Measurements from ENCODE around the gene SLC25A23. TPM values are rescaled to one million over a fixed set of nuclear protein-coding genes. Genes with fewer than 3 reads are reported as not detected.

SLC25A23 gene
- total and polyA plus RNA-seq, 2 of the 8 experiments (the other 6 are each of a cell fraction or from before 2014, with no cell fraction given) = 18.0 to 48.1 TPM

- H3K23me2 ChIP-seq (ENCODE audit: low read depth, low read length) = peaks cover 8% of the 10 kb centered on the region; the same call in 1 of the 2 replicates
- H3K4me2 ChIP-seq (ENCODE audit: insufficient read depth in 1 of 2, low read depth in 2 of 2, low read length in 2 of 2) = no peak overlapping the region
- H2BK5ac ChIP-seq (ENCODE audit: low read depth, low read length) = no peak overlapping the region
- no peak overlapping the region for H3K4me3 ChIP-seq (ENCODE audit: extremely low read depth in 1 of 4, insufficient read depth in 2 of 4, low read depth in 3 of 4, low read length in 4 of 4)
- no peaks in the 10 kb centered on the region for H3K9me3 ChIP-seq (ENCODE audit: insufficient read depth in 2 of 2, low read depth in 1 of 2, low read length in 1 of 2)
- no peak overlapping the region for H2AFZ ChIP-seq (ENCODE audit: low read length)
- H3K4me1 ChIP-seq (replicated peaks in 1 of 4; ENCODE audit: control insufficient read depth in 3 of 4, insufficient read depth in 4 of 4, low read length in 3 of 4) = peaks cover 0 to 10% (median 4%) of the 10 kb centered on the region in 4 experiments; a peak in 4 of 7 replicates
- no peak for TF ChIP-seq RNF2 (IDR thresholded peaks at IDR 0.05; ENCODE audit: borderline replicate concordance, low read depth, low read length, missing control alignments, poor library complexity, severe bottlenecking)
- TF ChIP-seq POLR2AphosphoS5 (IDR thresholded peaks at IDR 0.05; ENCODE audit: low read depth, low read length) = no peak
- no peak for TF ChIP-seq CTBP2 (IDR thresholded peaks at IDR 0.05; ENCODE audit: borderline replicate concordance, insufficient read depth, insufficient read length, low read length)
- no peak for TF ChIP-seq CBX5 (IDR thresholded peaks at IDR 0.05; ENCODE audit: low read depth, low read length)
- no peak for TF ChIP-seq FOSL1 (IDR thresholded peaks at IDR 0.05; ENCODE audit: insufficient read depth, low read depth, low read length)
- no peak for TF ChIP-seq NRF1 (IDR thresholded peaks at IDR 0.05; ENCODE audit: low read depth, low read length)
- TF ChIP-seq, protein P1, sequence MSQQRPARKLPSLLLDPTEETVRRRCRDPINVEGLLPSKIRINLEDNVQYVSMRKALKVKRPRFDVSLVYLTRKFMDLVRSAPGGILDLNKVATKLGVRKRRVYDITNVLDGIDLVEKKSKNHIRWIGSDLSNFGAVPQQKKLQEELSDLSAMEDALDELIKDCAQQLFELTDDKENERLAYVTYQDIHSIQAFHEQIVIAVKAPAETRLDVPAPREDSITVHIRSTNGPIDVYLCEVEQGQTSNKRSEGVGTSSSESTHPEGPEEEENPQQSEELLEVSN (IDR thresholded peaks at IDR 0.05) = no peak
- TF ChIP-seq CHD2 (IDR thresholded peaks at IDR 0.05; ENCODE audit: low read length) = no peak
- no peak for TF ChIP-seq BCL11A (IDR thresholded peaks at IDR 0.05; ENCODE audit: low read depth in 2 of 2, low read length in 2 of 2)
- no peak for TF ChIP-seq SUZ12 (IDR thresholded peaks at IDR 0.05; ENCODE audit: low read length)
- H2BK12ac ChIP-seq (ENCODE audit: low read depth, low read length) = no peak overlapping the region
- H4K20me1 ChIP-seq (replicated peaks in 1 of 2; ENCODE audit: control insufficient read depth in 1 of 2, insufficient read depth in 2 of 2, low read length in 2 of 2) = peaks cover 0 to 14% of the 10 kb centered on the region in 2 experiments
- H3K23ac ChIP-seq (ENCODE audit: insufficient read length) = no peak overlapping the region
- H3K27me3 ChIP-seq (replicated peaks in 1 of 4; ENCODE audit: control insufficient read depth in 3 of 4, extremely low read depth in 1 of 4, insufficient read depth in 3 of 4, low read length in 3 of 4) = no peaks in the 10 kb centered on the region; a peak in 1 of 7 replicates
- H2BK120ac ChIP-seq (replicated peaks; ENCODE audit: low read depth, low read length) = no peak overlapping the region
- no peak for DNase-seq (ENCODE audit: low read depth in 1 of 2, low spot score in 2 of 2)
- H3K36me3 ChIP-seq (ENCODE audit: control insufficient read depth in 2 of 4, insufficient read depth in 4 of 4, low read length in 3 of 4) = peaks cover 0 to 8% (median 3%) of the 10 kb centered on the region in 4 experiments; a peak in 2 of 8 replicates
- no peak overlapping the region for H4K91ac ChIP-seq (replicated peaks; ENCODE audit: insufficient read length, low read length)
- no peak overlapping the region for H3K4ac ChIP-seq (replicated peaks; ENCODE audit: insufficient read length, low read depth, low read length)
- FAIRE-seq = no peak
- POLR2A ChIA-PET (ENCODE audit: partially characterized antibody) = interaction anchor here (1.1 kb wide), 1 partner anchor 47 kb away, joined by 4 read pairs; no protein-coding TSS in a partner anchor
- no peak overlapping the region for H2BK20ac ChIP-seq (ENCODE audit: low read length)
- no peak overlapping the region for H3K56ac ChIP-seq (replicated peaks; ENCODE audit: insufficient read length, low read depth, low read length)
- no peak overlapping the region for H3K27ac ChIP-seq (ENCODE audit: low read depth, low read length)
- no peaks in the 10 kb centered on the region; the same call in 1 of the 2 replicates for H3K79me1 ChIP-seq (ENCODE audit: low read depth, low read length)
- WGBS, 2 experiments (ENCODE audit: extremely low coverage in 1 of 2, insufficient coverage in 1 of 2, insufficient read length in 1 of 2, insufficient replicate concordance in 2 of 2, low coverage in 1 of 2, low lambda C conversion rate in 2 of 2, missing lambda C conversion rate in 1 of 2) = 88% methylated on average over 8 of the region's 8 CpGs; no CpG with 5 or more reads in 1 of the 2 experiments
- no peak overlapping the region for H4K8ac ChIP-seq (ENCODE audit: extremely low read depth, insufficient read depth, low read length)
- H3K14ac ChIP-seq (ENCODE audit: insufficient read length) = no peak overlapping the region
- H3K18ac ChIP-seq (ENCODE audit: extremely low read depth, low read length) = no peak overlapping the region
- H3K79me2 ChIP-seq (ENCODE audit: control insufficient read depth in 1 of 2, insufficient read depth in 2 of 2, low read length in 2 of 2) = peaks cover 0 to 9% of the 10 kb centered on the region in 2 experiments; a peak in 2 of 4 replicates
- no peak overlapping the region for H3K9ac ChIP-seq (replicated peaks in 1 of 4; ENCODE audit: extremely low read depth in 1 of 4, low read depth in 3 of 4, low read length in 3 of 4)
- H4K5ac ChIP-seq (ENCODE audit: insufficient read length, low read depth, low read length) = no peak overlapping the region
- H2AK5ac ChIP-seq (ENCODE audit: low read depth, low read length) = no peak overlapping the region
- CTCF ChIA-PET (ENCODE audit: partially characterized antibody) = interaction anchor here (1.0 to 1.6 kb wide), 2 partner anchors 30 to 41 kb away, joined by 3 to 7 read pairs; no protein-coding TSS in a partner anchor
- H2BK15ac ChIP-seq (ENCODE audit: low read length) = no peak overlapping the region
These were observed 7.8 kb upstream of the SLC25A23 start for GRCh38 chr19:6467384-6467783.
